Right kidney (tissue), 1 donor: ENCODE results near the gene ATXN1L.
"Not testable (repeated sequence)": the region's sequence is repeated elsewhere in the genome, so short reads cannot be mapped to it uniquely, and the experiment has no call there.

Experiments
- DNase-seq: peaks from one replicate; pipeline ENCODE4 v3.0.0-alpha.2; 2016

ATXN1L gene

DNA sequence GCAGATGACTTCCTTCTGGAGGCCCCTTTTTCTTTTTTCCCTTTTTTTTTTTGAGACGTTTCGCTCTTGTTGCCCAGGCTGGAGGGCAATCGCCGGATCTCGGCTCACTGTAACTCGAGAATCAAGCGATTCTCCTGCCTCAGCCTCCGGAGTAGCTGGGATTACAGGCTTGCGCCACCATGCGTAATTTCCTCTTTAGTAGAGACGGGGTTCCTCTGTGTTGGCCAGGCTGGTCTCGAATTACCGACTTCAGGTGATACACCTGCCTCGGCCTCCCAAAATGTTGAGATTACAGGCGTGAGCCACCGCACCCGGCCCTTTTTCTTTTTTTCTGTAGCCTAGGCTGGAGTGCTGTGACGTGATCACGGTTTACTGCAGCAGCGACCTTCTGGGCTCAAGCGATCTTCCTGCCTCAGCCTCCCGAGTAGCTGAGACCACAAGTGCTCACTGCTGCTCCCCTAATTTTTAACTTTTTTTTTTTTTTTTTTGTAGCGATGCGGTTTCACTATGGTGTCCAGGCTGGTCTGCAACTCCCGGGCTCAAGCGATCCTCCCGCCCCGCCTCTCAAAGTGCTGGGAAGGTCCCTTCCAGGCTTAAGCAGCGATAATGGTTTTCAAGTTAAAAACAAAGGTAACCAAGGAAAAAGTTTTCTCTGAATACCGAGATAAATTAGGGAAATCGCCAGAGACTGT is 48.6 kb downstream of the ATXN1L start:
- DNase-seq, result peak; percentile 73

DNA sequence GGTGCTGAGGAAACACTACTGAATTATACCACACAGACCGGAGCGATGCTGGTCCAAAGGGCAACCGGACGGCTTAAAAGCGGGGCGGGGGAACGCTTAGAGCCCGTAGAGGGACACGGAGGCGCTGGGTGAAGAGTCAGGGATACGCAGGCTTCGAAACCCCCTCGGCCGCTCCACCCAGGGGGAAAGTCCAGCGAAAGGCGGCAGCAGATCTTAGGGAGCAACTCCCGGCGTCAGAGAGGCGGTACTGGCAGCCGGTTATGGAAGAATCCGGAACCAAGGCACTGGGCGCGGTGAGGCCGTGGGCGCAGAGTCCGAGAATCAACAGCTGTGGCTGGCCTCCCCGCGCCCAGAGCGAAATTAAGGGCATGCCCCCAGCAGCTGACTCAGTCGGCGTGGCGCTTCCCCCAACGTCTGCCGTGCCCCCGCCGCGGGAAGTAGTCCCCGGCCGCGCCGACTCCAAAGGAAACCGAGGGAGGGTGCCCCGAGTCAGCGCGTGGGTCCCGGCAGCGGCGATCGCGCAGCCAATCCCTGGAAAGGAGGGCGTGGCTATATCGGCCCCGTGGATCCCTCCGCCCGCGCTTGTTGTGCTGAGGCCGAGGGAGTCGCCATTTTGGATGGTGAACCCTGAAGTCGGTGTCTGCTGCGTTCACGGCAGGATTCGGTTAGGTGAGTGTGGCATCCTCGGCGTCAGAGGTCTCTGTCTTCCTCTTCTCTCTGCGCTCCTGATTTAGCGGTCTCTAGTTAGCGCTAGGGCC is 49.3 kb downstream of the ATXN1L start, which contains the start of gene IST1:
Gene IST1, plus strand, starts transcription at position 611 of the 758 bp plus-strand sequence. CDS start 20,110 bp downstream, outside the sequence.
- peak; percentile 95 for DNase-seq

GRCh38 chr16:71895679-71896365 is 50.0 kb downstream of the ATXN1L start:
- DNase-seq, result peak; percentile 94

- DNase-seq, result no peak
Measured at GRCh38 chr16:71896764-71897368, 51.1 kb downstream of the ATXN1L start.

DNA sequence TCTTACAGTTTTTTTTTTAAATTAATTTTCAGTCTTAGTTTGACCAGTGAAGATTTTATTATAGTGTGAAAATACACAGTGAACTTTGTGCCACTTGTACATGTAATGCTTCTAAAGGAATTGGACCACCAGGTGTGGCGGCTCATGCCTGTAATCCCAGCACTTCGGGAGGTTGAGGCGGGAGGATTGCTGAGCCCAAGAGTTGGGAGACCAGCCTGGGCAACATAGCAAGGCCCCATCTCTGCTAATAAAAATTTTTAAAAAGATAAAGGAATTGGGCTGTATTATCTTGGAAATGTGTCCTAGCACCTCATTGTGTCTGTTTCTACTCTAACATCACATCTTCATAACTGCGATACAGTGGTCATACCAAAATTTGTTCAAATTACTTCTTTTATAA is 53.4 kb downstream of the ATXN1L start:
- no peak for DNase-seq

GRCh38 chr16:71902656-71903365 is 57.0 kb downstream of the ATXN1L start:
- DNase-seq, result no peak

DNA sequence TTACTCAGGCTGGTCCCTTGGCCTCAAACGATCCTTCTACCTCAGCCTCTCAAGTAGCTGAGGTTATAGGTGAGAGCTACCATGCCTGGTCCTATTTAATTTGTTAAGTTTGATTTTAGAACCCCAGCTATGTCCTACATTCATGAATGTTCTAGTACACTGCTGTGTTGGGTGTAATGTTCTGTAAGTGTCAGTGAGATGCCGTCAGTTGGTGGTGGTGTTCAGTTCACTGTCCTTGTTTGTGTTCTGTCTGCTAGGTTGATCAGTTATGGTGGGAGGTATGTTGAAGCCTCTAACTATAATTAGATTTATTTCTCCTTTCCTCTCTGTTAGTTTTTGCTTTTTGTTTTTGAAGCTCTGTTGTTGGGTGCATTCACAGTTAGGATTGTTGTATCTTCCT is 57.8 kb downstream of the ATXN1L start:
- DNase-seq, result no peak

DNA sequence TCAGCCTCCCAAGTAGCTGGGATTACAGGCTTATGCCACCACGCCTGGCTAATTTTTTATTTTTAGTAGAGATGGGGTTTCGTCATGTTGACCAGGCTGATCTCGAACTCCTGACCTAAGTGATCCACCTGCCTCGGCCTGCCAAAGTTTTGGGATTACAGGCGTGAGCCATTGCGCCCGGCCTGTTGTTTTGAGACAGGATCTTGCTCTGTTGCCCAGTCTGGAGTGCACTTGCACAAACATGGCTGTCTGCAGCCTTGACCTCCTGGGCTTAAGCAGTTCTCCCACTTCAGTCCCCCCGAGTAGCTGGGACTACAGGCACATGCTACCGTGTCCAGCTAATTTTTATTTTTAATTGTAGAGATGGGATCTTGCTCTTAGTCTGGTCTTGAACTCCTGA is 58.5 kb downstream of the ATXN1L start:
- DNase-seq, result no peak

DNA sequence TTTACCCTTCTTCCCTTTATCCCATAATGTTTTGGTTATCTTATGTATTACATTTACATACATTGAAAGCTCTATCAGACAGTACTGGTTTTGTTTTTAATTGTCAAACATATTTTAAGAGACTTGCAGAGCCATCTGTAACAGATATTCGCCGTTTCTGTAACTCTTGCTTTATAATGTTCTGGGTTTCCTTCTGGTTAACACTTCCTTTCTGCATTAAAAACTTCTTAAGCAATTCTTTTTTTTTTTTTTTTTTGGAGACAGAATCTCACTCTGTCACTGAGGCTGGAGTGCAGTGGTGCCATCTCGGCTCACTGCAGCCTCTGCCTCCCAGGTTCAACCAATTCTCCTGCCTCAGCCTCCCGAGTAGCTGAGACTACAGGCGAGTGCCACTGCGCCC is 60.0 kb downstream of the ATXN1L start:
- DNase-seq, result not testable (repeated sequence)
